22Rv1 (cell line): Measurements from ENCODE around the gene TXNRD2.

Experiments used
- CTCF ChIP-seq: fragments of 450-650 bp; IDR thresholded peaks from 2 replicates; pipeline ENCODE4 v1.5.1; 2017; ENCODE audit warnings: mild to moderate bottlenecking
- ZFX ChIP-seq: fragments of 450-650 bp; IDR thresholded peaks from 2 replicates; pipeline ENCODE4 v1.6.1; 2017; ENCODE audit warnings: antibody characterized with exemption, borderline replicate concordance

GRCh38 chr22:19970031-19970478 is 28.4 kb upstream of the TXNRD2 start:
- no peak for TF ChIP-seq CTCF
- no peak for TF ChIP-seq ZFX
